Measurements from ENCODE around the gene ZNF84. TPM values are rescaled to one million over a fixed set of nuclear protein-coding genes. Genes with fewer than 3 reads are reported as not detected.
A peak's percentile ranks its signal among the peaks of the same experiment; 100 is the strongest.

ZNF84 gene
- total RNA-seq, 1 donor = 26.0 TPM

DNA sequence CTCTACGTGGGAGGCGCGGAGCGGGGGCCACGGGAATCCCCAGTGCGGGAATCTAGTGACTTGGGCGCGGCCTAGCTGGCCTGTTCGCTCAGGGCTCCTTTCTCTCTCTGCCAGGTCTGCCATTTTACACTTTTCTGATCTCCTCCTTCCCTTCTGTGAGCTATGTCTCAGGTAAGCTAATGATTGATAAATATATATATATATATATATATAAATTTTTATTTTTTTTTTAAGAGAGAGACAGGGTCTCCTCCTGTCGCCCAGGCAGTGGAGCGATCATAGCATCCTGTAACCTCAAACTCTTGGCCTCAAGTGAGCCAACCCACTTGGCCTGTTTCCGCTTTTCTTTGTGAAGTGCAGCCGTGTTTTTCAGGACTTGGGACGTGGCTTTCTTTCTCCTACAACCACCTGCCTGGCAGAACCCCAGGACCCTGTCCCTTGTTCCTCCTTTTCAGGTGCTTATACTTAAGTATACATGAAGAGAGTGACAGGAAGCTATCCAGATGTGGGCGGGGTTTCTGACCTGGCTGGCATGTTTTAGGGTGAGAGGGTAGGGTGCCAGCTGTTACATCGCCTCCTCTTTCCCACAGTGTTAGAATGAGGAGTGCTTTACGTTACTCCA, 44.0 kb downstream of the ZNF84 start:
- peaks cover 71% of the 10 kb centered on the region for H3K9me3 ChIP-seq (ENCODE audit: low read depth, low read length)

GRCh38 chr12:133083345-133083744, 46.0 kb downstream of the ZNF84 start:
- Histone ChIP-seq H3K4me3 (ENCODE audit: low read length) (no peak overlapping the region), H3K9me3 (ENCODE audit: low read depth, low read length) (peaks cover 67% of the 10 kb centered on the region), H3K4me1 (ENCODE audit: insufficient read depth, low read length) (peaks cover 16% of the 10 kb centered on the region), H3K27me3 (ENCODE audit: insufficient read depth, low read length) (no peaks in the 10 kb centered on the region)

More for the DNA sequence above, 44.0 kb downstream of the ZNF84 start:
- no peaks in the 10 kb centered on the region for H3K27me3 ChIP-seq (ENCODE audit: insufficient read depth, low read length)
- peaks cover 16% of the 10 kb centered on the region for H3K4me1 ChIP-seq (ENCODE audit: insufficient read depth, low read length)
- peak overlapping the region; percentile 66 for H3K4me3 ChIP-seq (ENCODE audit: low read length)

DNA sequence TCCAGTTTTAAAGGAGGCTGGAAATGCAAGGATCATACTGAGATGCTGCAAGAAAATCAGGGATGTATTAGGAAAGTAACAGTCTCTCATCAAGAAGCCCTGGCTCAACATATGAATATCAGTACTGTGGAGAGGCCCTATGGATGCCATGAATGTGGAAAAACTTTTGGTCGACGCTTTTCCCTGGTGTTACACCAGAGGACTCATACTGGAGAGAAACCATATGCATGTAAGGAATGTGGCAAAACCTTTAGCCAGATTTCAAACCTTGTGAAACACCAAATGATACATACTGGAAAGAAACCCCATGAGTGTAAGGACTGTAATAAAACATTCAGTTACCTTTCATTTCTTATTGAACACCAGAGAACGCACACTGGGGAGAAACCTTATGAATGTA, 68.3 kb downstream of the ZNF84 start:
- no peaks in the 10 kb centered on the region for H3K4me1 ChIP-seq (ENCODE audit: insufficient read depth, low read length)
- peaks cover 100% of the 10 kb centered on the region for H3K9me3 ChIP-seq (ENCODE audit: low read depth, low read length)
- H3K4me3 ChIP-seq (ENCODE audit: low read length) = no peak overlapping the region
- no peaks in the 10 kb centered on the region for H3K27me3 ChIP-seq (ENCODE audit: insufficient read depth, low read length)

- no peaks in the 10 kb centered on the region for H3K27me3 ChIP-seq (ENCODE audit: insufficient read depth, low read length)
Observed at GRCh38 chr12:133106253-133106652, 68.9 kb downstream of the ZNF84 start.

DNA sequence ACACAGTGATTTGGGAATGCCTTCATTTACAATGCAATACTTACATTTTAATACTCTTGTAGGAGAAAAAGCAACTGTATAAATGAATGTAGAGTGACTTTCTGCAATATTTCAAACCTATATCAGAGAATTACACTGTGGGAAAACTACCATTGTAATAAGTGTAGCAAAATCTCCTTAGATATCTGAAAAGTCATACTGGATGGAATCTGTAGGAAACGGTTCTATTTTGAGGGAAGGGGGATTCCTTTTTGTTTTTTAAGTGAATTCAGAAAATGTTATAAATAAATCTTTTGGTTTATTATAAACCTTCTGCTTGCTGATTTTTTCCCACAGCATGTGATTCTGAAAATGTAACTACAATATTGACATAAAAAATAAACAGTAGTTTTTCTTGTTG, 69.8 kb downstream of the ZNF84 start:
- H3K4me3 ChIP-seq (ENCODE audit: low read length) = no peak overlapping the region

More at GRCh38 chr12:133106253-133106652, 68.9 kb downstream of the ZNF84 start:
- no peaks in the 10 kb centered on the region for H3K4me1 ChIP-seq (ENCODE audit: insufficient read depth, low read length)
- H3K9me3 ChIP-seq (ENCODE audit: low read depth, low read length) = peaks cover 100% of the 10 kb centered on the region
- H3K4me3 ChIP-seq (ENCODE audit: low read length) = no peak overlapping the region

GRCh38 chr12:133108150-133108549, 70.8 kb downstream of the ZNF84 start:
- H3K4me3 ChIP-seq (ENCODE audit: low read length) = no peak overlapping the region
- H3K9me3 ChIP-seq (ENCODE audit: low read depth, low read length) = peaks cover 95% of the 10 kb centered on the region

More for the DNA sequence above, 69.8 kb downstream of the ZNF84 start:
- peaks cover 100% of the 10 kb centered on the region for H3K9me3 ChIP-seq (ENCODE audit: low read depth, low read length)
- no peaks in the 10 kb centered on the region for H3K27me3 ChIP-seq (ENCODE audit: insufficient read depth, low read length)
- no peaks in the 10 kb centered on the region for H3K4me1 ChIP-seq (ENCODE audit: insufficient read depth, low read length)

More at GRCh38 chr12:133108150-133108549, 70.8 kb downstream of the ZNF84 start:
- Histone ChIP-seq H3K4me1 (ENCODE audit: insufficient read depth, low read length) (no peaks in the 10 kb centered on the region), H3K27me3 (ENCODE audit: insufficient read depth, low read length) (no peaks in the 10 kb centered on the region)

Other genes with a start within 250 kb of the ZNF84 start
- 21.9 TPM for gene GOLGA3, start 208.6 kb upstream of the ZNF84 start, total RNA-seq
- gene CHFR, start 149.9 kb upstream of the ZNF84 start, total RNA-seq = 51.2 TPM
- 2.5 TPM for gene ZNF605, start 81.2 kb upstream of the ZNF84 start, total RNA-seq
- 42.8 TPM for gene ZNF26, start 51.1 kb upstream of the ZNF84 start, total RNA-seq
- 23.6 TPM for gene ZNF140, start 43.4 kb downstream of the ZNF84 start, total RNA-seq
- 2.5 TPM for gene ZNF891, start 92.8 kb downstream of the ZNF84 start, total RNA-seq
- gene ZNF10, start 93.1 kb downstream of the ZNF84 start, total RNA-seq = 24.0 TPM
- gene ZNF268, start 144.0 kb downstream of the ZNF84 start, total RNA-seq = 23.9 TPM
- gene ANHX, start 198.4 kb downstream of the ZNF84 start, total RNA-seq = not detected